ENCODE results near the gene ANKLE2. TPM values are rescaled to one million over a fixed set of nuclear protein-coding genes. Genes with fewer than 3 reads are reported as not detected.
A peak's percentile ranks its signal among the peaks of the same experiment; 100 is the strongest.

The ANKLE2 gene
- total RNA-seq, 1 donor from 2014 or later: 136 TPM

- Mint-ChIP-seq H3K9me3 (no peaks in the 10 kb centered on the region), H3K27ac (peak overlapping the region; percentile 94), H3K36me3 (ENCODE audit: low read depth) (peaks cover 58% of the 10 kb centered on the region), H3K4me1 (peaks cover 49% of the 10 kb centered on the region), H3K4me3 (no peak overlapping the region), H3K27me3 (no peaks in the 10 kb centered on the region)
- DNase-seq (no peak), ATAC-seq (ENCODE audit: low read depth) (no peak)
- ChIA-PET POLR2A (interaction anchor here (0.6 to 1.8 kb wide), 10 partner anchors 10 to 357 kb away, joined by 3 to 43 read pairs (median 7); partner anchors contain the start of genes ANKLE2, GOLGA3, PGAM5 and ZNF10), CTCF (interaction anchor here (1.2 kb wide), 1 partner anchor 11 kb away, joined by 6 read pairs; the partner anchor contains the start of gene ANKLE2)
- TF ChIP-seq CTCF (IDR thresholded peaks at IDR 0.05): no peak
- intact Hi-C loops (cut with micrococcal nuclease): loop anchor here (2.0 to 5.0 kb wide), 2 partner anchors 55 to 114 kb away; partner anchors contain the start of genes CHFR and GOLGA3
These were observed 11.7 kb upstream of the ANKLE2 start for GRCh38 chr12:132773077-132773955.

- ATAC-seq (ENCODE audit: low read depth) (peak; percentile 73), DNase-seq (peak; percentile 55)
- CTCF ChIA-PET: interaction anchor here (0.8 to 1.2 kb wide), 3 partner anchors 11 to 47 kb away, joined by 3 to 6 read pairs (median 5); partner anchors contain the start of gene ANKLE2
- no peak for TF ChIP-seq CTCF (IDR thresholded peaks at IDR 0.05)
- Mint-ChIP-seq H3K36me3 (ENCODE audit: low read depth) (peaks cover 53% of the 10 kb centered on the region), H3K9me3 (no peaks in the 10 kb centered on the region), H3K4me3 (peak overlapping the region; percentile 7), H3K27ac (peak overlapping the region; percentile 94), H3K27me3 (no peaks in the 10 kb centered on the region), H3K4me1 (peaks cover 56% of the 10 kb centered on the region)
- intact Hi-C loops (cut with micrococcal nuclease): loop anchor here (1.0 to 5.0 kb wide), 4 partner anchors 37 to 115 kb away; partner anchors contain the start of genes CHFR, GOLGA3, POLE and PXMP2
- POLR2A ChIA-PET: interaction anchor here (0.6 to 1.8 kb wide), 12 partner anchors 9 to 358 kb away, joined by 3 to 43 read pairs (median 7); partner anchors contain the start of genes ANKLE2, CHFR, GOLGA3 and PGAM5
These were observed 11.0 kb upstream of the ANKLE2 start for GRCh38 chr12:132772606-132773005.

- Mint-ChIP-seq H3K27me3 (no peaks in the 10 kb centered on the region), H3K27ac (peak overlapping the region; percentile 94), H3K36me3 (ENCODE audit: low read depth) (peaks cover 41% of the 10 kb centered on the region), H3K9me3 (no peaks in the 10 kb centered on the region), H3K4me3 (peak overlapping the region; percentile 62), H3K4me1 (peaks cover 68% of the 10 kb centered on the region)
- ATAC-seq (ENCODE audit: low read depth): peak; percentile 49
- POLR2A ChIA-PET: interaction anchor here (1.0 to 2.4 kb wide), 4 partner anchors 9 to 137 kb away, joined by 3 to 15 read pairs (median 4); no protein-coding TSS in a partner anchor
- peak; percentile 38 for DNase-seq
- CTCF ChIA-PET: no interaction called here
- TF ChIP-seq CTCF (IDR thresholded peaks at IDR 0.05): no peak
- intact Hi-C loops (cut with micrococcal nuclease): loop anchor here (2.0 to 5.0 kb wide), 3 partner anchors 50 to 216 kb away; partner anchors contain the start of genes CHFR and ZNF26
These were observed 9.7 kb upstream of the ANKLE2 start for GRCh38 chr12:132771126-132771838.

GRCh38 chr12:132766380-132767085 is 4.9 kb upstream of the ANKLE2 start:
- POLR2A ChIA-PET: interaction anchor here (1.2 kb wide), 1 partner anchor 53 kb away, joined by 3 read pairs; no protein-coding TSS in a partner anchor

More at GRCh38 chr12:132766380-132767085, 4.9 kb upstream of the ANKLE2 start:
- Mint-ChIP-seq H3K27me3 (no peaks in the 10 kb centered on the region), H3K4me1 (peaks cover 81% of the 10 kb centered on the region), H3K36me3 (ENCODE audit: low read depth) (peaks cover 8% of the 10 kb centered on the region), H3K27ac (peak overlapping the region; percentile 61), H3K4me3 (no peak overlapping the region), H3K9me3 (no peaks in the 10 kb centered on the region)
- ATAC-seq (ENCODE audit: low read depth) (no peak), DNase-seq (no peak)
- TF ChIP-seq CTCF (IDR thresholded peaks at IDR 0.05): no peak
- CTCF ChIA-PET: no interaction called here
- intact Hi-C loops (cut with micrococcal nuclease): no loop called here
